Activated CD8-positive, alpha-beta memory T cell treated with anti-CD3 and anti-CD28 coated beads, Interleukin-2, amount 50 U/mL, for 1 hour (primary cell): ENCODE results near the gene CNPY2.
"Not testable (repeated sequence)": the region's sequence is repeated elsewhere in the genome, so short reads cannot be mapped to it uniquely, and the experiment has no call there.

Experiments used
- DNase-seq: peaks from one replicate; pipeline ENCODE4 v3.0.0-alpha.2; 2020; ENCODE audit errors: extremely low read depth

The CNPY2 gene

DNA sequence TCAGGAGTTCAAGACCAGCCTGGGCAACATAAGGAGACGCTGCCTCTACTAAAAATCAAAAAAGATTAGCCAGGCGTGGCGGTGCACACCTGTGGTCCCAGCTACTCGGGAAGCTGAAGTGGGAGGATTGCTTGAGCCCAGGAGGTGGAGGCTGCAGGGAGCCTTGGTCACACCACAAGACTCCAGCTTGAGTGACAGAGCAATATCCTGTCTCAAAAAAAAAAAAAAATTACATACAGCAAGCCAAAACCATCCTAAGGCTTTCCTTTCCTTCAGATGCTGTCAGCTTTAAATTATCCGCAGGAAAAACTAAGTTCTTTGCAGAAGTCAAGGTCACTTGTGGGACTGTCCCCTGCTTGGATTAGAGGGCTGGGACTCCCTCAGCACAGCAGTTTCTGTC lies 17.0 kb downstream of the CNPY2 start:
- no peak for DNase-seq

DNA sequence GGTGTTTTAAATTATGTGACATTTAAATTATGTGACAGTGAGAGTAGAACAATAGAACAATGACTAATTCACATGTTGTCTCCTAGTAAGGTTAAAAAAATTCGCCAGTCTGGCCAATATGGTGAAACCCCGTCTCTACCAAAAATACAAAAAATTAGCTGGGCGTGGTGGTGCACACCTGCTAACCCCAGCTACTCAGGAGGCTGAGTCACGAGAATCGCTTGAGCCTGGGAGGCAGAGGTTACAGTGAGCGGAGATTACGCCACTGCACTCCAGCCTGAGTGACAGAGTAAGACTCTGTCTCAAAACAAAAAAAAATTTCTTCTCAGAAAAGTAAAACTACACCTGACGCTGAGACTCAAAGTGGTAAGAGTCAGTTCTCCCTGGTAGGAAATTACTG lies 18.4 kb downstream of the CNPY2 start:
- DNase-seq = no peak

DNA sequence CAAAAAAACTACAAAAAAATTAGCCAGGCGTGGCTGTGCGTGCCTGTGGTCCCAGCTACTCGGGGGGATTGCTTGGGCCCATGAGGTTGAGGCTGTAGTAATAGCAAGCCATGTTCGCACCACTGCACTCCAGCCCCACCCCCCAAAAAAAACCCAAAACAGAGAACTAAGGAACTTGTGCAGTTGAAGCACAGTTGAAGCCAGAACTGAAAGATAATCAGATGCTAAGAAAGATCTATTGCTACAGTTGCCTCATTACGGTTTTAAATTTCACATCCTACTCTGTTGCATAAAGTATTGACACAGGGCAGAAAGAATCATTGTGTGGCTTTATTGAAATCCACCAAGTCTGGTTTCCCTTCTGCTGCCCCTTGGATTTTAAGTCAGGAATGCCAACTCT lies 19.5 kb downstream of the CNPY2 start:
- DNase-seq = no peak

DNA sequence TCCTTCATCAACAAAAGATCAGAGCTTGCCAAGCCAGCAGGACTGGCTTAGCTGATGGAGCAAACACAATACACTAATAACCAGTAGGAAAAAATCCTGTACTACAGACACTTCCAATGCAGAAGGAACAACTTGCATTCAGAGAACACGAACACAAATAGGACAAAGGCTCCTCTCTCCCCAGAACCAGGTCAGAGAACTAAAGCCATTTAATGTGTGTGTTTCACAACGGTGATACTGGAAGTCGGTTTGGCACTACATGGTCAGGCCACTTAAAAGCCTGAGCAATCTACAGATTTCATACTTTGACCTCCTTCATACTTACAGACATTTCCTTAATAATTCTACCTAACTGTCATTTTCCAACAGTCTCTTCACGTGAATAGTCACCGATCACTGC lies 22.0 kb downstream of the CNPY2 start:
- no peak for DNase-seq

DNA sequence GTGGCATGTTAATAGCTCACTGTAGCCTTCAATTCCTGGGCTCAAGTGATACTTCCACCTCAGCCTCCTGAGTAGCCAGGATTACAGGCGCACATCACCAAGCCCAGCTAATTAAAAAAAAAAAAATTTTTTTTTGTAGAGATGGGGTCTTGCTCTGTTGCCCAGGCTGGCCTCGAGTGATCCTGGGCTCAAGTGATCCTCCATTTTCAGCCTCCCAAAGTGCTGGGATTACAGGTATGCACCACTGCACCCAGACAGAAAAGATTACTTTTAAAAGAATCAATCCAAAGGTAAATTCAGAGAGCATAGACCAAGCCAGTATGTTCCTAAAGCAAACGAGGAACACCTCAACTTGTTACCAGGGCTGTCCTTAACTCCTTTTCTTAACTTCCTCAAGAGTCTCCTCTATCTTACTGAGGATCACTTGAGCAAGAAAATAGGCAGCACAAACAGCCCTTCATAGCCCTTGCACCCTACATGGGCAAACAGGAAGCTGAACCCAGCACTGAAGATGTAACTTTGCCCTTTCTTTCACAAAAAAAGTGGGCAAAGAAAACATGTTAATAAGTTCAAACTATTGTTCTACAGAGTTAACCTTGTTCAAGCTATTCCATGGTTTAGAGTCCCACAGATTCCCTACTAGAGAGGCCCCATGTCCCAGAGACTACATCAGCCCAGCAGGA lies 26.9 kb downstream of the CNPY2 start:
- no peak for DNase-seq

DNA sequence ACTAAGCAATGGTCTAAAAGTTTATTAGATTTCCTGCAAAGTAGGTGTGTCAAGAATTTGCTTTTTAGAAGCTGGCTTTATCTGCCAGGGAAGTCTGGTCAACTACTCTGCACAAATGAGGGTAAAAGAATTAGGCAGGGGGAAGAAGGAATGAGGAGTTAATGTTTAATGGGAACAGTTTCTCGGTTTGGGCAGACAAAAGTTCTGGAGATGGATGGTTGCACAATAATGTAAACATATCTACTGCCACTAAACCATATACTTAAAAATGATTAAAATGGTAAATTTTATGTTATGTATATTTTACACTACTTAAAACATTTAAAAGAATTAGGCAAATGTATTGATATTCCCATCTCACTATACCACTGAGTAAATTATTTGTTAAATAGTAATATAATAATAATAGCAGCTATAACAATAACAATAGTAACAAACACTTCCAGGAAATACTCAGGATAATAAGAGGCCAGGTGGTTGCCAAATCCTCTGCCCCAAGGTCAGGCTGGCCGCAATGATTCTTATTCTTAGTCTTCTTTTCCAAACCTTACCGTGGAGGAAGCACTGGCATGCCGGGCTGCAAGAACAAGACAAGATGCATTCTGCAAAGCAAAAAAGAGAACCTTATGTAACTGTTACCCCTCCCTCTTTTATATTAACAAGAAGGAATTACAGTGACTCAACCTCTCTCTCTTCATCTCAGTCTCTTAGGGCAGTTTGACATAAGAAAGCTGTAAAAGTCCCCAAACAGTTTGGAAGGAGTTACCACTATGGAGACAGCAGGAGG lies 29.6 kb downstream of the CNPY2 start:
- DNase-seq = no peak

DNA sequence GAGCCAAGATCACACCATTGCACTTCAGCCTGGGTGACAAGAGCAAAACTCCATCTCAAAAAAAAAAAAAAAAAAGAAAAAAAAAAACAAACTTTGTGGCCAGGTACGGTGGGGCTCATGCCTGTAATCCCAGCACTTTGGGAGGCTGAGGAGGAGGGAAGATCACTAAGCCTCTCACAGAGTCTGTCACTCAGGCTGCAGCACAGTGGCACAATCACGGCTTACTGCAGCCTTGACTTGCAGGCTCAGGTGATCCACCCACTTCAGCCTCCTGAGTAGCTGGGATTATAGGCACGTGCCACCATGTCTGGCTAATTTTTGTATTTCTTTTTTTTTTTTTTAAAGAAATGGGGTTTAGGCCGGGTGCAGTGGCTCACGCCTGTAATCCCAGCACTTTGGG lies 31.5 kb downstream of the CNPY2 start:
- DNase-seq = not testable (repeated sequence)

DNA sequence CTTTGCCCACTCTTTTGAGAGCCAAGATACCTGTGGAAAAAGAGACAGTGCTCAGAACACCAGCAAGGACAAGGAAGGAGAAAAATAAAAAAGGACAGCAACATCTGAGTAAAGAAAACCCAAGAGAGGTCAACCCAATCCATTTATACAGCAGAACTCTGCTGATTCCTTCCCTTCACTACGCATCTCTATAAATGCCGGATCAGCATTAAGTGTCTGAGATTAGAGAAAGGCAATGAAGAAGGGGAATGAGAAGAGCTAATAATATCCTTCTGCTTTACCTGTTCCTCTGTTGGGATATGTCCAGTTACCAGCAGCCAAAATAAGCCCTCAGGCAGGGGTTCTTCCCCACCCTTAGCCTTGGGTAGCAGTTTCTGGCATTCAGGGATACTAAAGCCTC lies 33.2 kb downstream of the CNPY2 start:
- no peak for DNase-seq

DNA sequence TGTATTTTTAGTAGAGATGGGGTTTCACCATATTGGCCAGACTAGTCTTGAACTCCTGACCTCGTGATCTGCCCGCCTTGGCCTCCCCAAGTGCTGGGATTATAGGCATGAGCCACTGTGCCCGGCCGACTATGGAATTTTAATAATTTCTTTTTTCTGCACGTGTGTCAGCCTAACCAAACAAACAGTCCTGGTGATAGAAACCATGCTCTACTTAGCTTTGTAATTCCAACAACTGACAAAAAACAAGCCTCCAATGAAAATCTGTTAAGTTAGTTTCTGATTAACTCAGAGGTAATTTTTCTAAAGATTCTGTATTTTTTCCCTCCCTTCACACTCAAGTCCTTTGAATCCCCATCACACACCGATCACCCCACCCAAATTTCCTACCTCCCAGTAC lies 33.8 kb downstream of the CNPY2 start:
- no peak for DNase-seq

DNA sequence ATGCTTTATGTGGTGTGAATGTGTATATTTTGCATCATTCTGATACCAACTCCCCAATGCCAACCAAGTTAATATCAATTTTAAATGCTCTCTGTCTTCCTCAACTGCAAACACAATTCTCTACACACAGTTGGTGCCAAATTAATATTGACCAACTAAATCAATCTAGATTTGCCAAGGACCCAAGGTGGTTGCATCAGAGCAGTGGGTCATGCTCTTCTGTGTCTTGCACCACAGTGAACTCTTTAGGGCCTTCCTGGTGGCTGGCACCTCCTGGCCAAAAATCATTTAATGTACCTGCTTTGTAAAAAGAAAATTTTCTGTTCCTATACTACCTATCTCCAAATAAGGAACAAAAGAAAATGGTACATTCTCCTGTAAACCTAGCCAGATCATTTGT lies 34.9 kb downstream of the CNPY2 start:
- no peak for DNase-seq

DNA sequence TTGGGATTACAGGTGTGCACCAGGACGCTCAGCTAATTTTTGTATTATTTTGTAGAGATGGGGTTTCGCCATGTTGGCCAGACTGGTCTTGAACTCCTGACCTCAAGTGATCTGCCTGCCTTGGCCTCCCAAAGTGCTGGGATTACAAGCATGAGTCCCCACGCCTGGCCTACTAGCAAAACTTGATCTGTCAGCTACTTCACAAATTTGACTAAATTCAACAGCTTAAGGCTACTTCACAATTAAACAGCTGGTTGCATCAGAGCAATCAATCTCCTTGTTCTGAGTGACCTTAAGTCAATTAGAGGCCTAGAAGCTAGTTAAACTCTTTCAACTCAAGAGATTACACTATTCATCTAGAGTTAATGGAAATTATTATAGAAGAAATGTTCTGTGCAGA lies 36.9 kb downstream of the CNPY2 start:
- no peak for DNase-seq

DNA sequence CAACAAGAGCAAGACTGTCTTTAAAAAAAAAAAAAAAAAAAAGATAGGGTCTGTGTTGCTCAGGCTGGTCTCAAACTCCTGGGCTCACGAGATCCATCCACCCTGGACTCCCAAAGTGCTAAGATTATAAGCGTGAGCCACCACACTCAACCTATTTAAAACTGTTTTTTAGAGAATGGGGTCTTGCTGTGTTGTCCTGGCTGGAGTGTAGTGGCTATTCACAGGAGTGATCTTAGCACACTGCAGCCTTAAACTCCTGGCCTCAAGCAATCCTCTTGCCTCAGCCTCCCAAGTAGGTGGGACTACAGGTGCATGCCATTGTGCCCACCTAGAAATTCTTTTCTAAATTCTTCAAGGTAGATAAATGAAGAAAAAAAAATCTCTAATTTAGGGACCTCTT lies 41.5 kb downstream of the CNPY2 start:
- DNase-seq = no peak

DNA sequence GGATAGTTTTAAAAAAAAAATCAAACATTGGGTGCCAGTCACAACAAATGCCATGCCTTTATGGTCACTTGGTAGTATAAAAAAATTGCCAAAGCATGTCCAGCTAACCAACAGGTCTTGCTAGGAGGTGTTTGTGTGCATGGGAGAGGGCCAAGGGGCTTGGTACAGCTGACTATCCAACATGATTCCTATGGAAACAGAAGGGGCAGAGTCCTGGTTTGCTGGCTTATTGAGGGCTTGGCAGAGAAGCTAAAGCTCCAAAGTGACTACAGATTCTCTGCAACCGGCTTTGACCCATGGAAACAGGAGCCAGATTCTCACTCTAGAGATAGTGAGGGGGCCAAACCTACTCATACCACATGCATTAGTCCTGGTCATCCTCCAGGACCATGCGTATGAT lies 43.3 kb downstream of the CNPY2 start:
- not testable (repeated sequence) for DNase-seq

DNA sequence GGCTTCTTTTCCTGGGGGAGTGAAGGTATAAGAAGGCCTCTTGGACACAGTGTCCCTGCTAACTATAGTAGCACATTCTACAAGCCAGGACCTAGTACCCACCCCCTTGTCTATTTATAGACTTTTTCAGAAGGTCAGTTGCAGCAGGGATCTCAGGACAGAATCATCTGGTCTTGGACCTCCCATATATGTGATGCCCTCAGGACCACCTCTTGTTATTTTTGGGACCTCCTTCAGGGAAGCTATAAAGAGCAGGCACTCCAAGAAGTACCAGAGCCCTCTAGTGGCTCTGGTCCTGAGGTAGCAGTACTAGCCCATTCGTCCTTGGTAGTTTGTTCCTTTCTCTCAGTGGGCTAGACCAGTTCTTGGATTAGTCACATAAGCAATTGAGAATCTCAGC lies 44.8 kb downstream of the CNPY2 start:
- DNase-seq = no peak

DNA sequence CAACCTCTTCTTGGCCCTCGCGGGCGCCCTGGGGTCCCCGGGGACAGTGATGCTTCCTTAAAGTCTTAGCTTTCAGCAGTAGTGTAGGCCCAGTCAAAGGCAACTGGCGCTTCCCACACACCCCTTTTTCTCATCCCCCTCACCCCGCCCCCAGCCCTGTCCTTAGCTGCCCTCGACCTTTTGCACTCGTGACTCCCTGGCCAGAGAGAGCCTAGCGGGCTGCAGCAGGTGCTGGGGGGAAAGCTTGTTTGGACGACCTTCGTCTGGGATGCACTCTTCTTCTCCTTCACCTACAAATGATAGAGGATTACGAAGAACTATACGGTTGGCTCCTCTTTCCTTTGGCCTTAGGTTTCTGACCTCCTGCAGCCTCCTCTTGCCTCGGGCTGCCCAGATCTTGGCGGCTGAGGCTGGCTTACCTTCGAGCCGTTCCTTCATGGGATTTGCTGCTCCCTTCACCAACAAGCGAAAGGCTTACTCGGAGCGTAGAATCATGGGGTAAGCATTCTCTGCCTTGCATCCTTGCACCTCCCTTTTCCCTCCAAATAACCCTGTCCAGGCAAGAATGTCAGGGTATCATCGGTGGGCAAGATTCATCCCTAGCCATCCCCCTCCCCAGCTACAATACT lies 48.2 kb downstream of the CNPY2 start:
- DNase-seq = no peak

DNA sequence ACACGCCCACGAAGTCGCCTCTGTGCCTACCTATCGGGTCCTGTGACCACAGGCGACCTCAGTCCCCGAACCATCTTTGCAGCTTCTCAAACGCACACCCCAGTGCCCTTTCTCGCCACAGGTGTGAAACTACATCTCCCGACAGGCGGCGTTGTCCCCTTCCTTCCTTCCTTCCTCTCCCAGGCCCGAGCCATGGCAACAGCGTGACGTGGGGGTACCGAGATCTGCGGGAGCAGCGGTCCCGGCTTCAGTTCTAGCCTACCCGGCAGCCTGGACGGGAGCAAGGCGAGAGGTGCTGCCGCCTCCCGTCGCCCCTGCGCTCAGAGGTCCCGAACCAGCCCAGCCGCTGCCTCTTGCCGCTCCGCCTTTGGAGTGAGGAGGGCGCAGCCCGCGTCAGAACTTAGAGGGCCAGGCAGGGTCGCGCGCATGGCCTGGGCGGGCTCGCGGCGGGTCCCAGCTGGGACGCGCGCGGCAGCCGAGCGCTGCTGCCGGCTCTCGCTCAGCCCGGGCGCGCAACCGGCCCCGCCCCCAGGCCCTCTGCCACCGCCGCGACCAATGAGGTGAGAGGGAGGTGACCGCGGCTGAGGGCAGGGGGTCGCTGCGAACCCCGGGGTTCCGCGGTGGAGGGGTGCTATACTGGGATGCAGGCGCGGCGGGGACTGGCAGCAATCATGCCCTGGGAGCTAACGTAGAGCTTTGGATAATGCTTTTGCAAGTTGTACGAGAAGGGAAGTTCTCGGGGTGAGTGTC lies 48.9 kb downstream of the CNPY2 start, which contains the start of gene COQ10A:
Gene COQ10A, plus strand, starts transcription at position 250 of the 750 bp plus-strand sequence. Its CDS starts 177 bp downstream, at position 427.
- DNase-seq = peak; percentile 79

DNA sequence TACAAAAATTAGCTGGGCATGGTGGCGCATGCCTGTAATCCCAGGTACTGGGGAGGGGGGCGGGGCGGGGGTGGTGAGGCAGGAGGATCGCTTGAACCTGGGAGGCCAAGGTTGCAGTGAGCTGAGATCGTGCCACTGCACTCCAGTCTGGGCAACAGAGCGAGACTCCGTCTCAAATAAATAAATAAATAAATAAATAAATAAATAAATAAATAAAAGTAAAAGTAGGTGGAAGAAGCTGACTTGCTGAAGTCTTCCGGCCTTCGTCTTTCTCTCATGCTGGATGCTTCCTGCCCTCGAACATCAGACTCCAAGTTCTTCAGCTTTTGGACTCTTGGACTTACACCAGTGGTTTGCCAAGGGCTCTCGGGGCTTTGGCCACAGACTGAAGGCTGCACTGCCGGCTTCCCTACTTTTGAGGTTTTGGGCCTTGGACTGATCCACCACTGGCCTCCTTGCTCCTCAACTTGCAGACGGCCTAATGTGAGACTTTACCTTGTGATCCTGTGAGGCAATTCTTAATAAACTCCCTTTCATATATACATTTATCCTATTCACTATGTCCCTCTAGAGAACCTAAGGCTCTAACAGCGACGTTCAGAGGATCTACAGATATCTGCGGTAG lies 49.6 kb downstream of the CNPY2 start:
- DNase-seq = not testable (repeated sequence)

DNA sequence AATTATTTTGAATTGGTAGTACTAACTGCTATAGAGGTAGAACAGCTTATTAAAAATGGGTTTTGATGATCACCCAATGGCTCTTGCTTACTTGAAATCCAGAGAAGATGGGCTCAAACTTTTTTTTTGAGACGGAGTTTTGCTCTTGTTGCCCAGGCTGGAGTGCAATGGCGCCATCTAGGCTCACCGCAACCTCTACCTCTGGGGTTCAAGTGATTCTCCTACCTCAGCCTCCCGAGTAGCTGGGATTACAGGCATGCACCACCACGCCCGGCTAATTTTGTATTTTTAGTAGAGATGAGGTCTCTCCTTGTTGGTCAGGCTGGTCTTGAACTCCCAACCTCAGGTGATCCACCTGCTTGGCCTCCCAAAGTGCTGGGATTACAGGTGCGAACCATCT lies 52.8 kb downstream of the CNPY2 start:
- not testable (repeated sequence) for DNase-seq

DNA sequence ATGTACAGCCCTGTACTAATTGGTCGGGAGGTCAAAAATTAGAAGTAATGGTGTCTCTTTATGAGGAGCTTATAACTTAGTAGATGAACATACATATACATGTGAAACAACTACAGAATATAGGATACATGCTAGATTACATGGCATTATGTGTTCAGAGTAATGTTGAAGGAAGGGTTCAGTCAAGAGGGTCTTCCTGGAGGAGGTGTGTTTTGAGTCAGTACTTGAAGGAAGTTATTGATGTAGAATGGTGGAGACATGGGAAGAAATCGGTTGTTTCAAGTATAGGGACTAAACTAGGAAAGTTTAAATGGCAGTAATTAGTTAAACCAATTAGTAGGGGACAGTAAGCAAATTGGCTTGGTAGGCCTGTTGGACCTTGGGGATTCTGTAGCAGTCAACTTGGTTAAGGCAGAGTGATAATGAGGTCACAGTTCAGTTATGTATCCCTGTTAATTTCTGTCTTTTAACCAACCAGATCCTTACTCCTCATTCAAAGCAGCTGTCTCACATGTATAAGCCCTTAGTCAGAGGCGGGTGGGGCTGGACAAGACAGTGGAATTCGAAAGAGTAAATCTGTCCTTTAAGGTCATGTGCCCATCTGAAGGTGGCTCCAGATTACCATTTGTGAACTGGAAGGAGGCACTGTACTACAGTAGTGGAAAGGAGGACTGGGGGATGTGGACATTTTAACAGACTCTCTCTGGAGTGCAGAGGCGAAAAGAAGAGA lies 54.1 kb downstream of the CNPY2 start:
- DNase-seq = no peak

DNA sequence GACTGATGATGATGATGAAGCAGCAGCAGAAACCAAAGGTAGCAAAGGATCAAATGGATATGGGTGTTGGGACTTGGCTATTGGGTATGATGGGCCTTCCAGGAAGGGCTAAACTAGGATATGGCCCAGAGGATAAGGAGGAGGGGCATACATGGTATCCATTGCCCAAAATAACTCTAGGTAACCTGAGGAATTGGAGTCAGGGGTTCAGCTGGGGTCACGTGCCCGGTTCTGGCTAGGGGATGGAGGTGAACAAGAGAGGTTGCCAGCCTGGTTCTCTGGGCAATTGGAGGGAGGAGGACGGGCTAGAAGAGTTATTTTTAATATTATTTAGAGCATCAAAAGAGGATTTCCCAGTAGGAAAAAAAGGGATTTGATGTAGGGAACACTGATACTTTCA lies 54.9 kb downstream of the CNPY2 start:
- no peak for DNase-seq

DNA sequence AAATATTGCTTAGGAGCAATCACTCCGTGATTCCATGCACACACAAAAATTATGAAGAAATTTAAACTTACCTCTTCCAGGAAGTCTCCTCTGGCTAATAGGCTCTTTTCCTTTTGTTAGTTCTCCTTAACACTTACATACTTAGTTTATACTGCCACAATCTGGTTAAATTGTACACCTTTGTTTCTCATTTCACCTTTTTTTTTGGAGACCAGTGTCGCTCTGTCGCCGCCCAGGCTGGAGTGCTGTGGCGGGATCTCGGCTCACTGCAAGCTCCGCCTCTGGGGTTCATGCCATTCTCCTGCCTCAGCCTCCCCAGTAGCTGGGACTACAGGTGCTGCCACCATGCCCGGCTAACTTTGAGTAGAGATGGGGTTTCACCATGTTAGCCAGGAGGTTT lies 55.4 kb downstream of the CNPY2 start:
- DNase-seq = no peak
